Right ventricle myocardium inferior (tissue), 1 donor: ENCODE results near the gene SULF2. TPM values are rescaled to one million over a fixed set of nuclear protein-coding genes. Genes with fewer than 3 reads are reported as not detected.
A peak's percentile ranks its signal among the peaks of the same experiment; 100 is the strongest.

Experiments used
- ATAC-seq: fragments of 200-7000 bp; cut with Tn5 transposase; one replicate; pipeline ENCODE4 v1.9.1; 2020; ENCODE audit warnings: mild to moderate bottlenecking, moderate library complexity
- DNase-seq: peaks from one replicate; pipeline ENCODE4 v3.0.0; 2021; ENCODE audit errors: missing footprints
- intact Hi-C: fragments of 100-400 bp; cut with DNase I; formaldehyde crosslinking; loops from one replicate; pipeline ENCODE4 v1.11.0; 2022
- total RNA-seq: library from RNA; stranded (reverse); fragmentation: NEBNext Ultra II Directional; extraction: Animal tissue kit (Norgen Biotek cat#: 25700); gene quantifications from one replicate; pipeline ENCODE4 v1.2.1, GENCODE V29; 2021
- donor health status: DM: no; HTN: yes; CAD: no; lungs with severe emphysema.

The SULF2 gene
- total RNA-seq, 1 donor from 2014 or later = 29.5 TPM

DNA sequence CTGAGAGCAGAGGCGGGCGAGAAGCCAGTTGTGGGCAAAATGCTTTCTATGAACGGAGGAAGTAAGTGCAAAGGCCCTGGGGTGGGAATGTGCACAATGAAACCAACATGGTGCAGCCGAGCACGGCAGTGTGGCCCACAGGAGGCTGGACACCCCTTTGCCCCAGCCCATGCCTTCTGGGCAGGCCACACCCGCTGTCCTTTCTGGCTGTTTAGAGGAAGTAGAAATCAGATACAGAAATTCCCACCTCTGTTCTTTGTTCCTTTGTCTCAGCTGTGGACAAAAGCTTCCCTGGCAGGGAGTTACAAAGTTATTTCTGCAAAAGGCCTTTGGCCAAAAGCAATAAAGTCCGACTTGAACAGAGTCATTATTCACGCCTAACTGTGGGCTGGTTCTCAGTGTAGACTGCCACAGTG, 11.9 kb downstream of the SULF2 start:
- ATAC-seq (peak; percentile 45), DNase-seq (peak; percentile 84)
- intact Hi-C loops = no loop called here

DNA sequence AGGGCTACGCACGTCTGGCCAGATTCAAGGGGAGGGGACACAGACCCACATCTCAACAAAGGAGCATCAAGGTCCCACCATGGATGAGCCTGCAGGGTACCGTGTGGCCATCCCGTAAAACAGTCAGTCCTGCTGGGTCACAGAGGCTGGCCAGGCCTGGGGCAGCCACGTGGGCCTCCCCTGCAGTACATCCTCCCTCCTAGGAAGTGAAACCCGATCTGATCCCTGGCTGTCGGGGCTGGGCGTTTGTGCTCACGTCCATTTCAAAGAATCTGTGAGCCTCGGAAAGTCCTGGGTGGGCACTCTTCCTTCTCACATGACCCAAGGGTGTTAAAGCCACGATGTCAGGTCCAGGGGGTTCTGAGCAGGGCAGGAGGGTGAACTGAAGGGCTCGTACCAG, 14.3 kb downstream of the SULF2 start:
- ATAC-seq = no peak
- DNase-seq = no peak
- intact Hi-C loops = no loop called here

DNA sequence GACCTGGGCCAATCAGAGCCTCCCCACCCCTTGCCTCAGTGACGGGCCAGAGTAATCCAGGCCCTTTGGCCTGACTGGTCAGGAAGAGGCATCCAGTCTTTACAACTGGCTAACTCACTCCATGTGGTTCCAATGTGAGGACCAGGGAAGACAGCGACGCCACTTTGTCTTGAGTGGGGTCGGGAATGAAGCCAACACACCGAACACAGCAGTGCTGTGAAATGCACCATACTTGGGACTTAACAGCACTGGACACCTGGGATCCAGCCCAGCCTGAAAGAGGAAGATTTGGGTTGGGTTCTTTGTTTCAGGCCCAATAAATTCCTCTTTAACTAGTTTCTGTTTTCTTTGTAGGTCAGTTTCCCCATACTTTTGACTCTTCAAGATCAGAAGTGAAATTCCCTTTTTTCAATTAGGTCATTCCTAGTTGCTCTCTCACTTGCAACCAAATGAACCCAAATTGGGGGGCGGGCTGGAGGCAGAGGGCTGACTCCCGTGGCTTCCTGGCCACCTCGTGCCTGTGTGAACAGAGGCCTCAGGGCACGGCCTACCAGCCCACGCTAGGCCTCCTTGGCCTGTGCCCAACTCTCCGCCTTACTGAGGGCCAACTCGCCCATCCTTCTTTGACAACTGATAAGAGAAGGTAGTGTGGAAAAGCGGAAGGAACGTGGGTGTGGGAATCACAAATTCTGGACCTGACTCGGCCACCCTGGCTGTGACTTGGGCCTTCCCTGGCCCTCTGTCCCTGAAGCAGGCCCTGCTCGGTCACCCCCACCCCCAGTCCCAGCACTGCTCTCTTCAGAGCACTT, 17.1 kb downstream of the SULF2 start:
- intact Hi-C loops = no loop called here
- ATAC-seq (no peak), DNase-seq (no peak)

DNA sequence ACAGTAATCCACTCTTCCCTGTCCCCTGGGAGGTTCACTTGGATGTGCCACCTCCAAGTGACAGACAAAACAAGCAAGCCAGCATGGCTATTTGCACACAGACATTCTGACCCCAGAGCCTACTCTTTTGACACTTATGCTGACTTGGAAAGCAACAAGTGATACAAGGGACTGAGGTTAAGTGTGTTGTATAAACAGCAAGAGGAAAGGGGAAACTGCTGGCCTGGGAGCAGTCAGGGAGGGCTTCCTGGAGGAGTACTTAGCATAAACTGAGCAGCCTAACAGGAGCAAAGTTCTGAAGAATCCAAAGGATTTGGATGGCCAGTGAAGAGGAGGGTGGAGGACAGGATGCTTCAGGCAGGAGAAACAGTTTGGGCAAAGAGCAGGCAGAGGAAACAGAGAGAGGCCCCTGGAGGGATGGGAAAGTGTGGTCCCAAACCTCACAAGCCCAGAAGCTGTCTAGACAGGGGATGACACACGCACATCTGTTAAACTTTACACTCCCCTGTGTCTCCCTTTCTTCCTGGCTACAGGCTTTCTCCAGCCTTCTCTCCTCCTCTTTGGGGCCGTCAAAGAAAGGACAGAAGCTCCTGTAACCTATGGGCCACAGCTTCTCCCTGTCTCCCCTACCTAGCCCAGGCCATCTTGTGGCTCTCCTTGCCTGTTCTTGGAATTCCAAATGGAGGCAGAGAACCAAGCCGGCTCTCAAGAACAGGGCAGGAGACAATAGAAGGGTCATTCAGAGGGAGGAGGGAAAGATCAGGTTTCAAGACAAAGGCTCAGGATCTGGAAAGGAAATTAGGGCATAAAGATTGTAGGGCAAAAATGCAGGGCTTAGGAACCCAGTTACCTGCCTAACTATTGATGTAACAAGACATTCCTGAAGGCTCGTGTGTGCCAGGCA, 19.3 kb downstream of the SULF2 start:
- ATAC-seq = no peak
- intact Hi-C loops = no loop called here
- DNase-seq = no peak

DNA sequence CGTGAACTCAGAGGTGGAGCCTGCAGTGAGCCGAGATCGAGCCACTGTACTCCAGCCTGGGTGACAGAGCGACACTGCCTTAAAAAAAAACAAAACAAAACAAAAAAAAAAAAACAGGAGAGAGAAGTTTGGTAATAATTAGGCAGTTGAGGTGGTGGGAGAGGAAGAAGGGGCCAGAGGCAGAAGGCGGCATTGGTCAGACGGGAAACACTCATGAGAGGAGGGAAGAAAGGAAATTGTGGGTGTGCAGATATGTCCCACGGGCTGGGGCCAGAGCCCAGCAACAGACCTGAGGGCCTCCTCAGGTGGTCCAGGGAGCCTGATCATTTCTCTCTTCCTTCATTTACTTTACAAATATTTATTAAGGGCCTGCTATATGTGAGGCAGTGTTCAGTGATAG, 20.0 kb downstream of the SULF2 start:
- DNase-seq (no peak), ATAC-seq (no peak)
- intact Hi-C loops = no loop called here

DNA sequence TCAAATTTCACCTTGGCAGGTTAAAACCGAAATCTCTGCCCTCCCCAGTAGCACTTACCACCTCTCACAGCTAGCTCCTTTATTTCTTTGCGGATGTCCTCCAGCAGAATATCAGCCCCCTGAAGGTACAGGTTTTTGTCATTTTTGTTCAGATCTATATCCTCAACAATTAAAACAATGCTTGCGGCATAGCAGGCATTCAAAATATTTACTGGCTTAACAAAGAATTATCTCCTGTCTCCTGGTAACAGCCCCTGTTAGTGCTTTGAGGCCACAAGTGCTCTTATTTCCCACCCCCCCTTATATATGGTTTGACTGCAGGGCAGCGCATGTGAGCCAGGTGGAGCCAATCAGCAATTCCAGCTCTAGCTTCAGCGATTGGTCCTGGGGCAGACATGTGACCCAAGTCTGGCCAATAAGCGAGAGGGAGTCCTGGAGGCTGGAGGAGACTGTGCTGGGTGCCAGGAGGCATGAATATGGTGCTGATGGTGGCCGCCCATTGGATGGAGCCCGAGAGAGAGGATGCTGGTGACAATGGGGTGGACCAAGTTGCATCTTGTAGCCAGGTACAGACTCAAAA, 21.0 kb downstream of the SULF2 start:
- no peak for ATAC-seq
- intact Hi-C loops = no loop called here
- no peak for DNase-seq

DNA sequence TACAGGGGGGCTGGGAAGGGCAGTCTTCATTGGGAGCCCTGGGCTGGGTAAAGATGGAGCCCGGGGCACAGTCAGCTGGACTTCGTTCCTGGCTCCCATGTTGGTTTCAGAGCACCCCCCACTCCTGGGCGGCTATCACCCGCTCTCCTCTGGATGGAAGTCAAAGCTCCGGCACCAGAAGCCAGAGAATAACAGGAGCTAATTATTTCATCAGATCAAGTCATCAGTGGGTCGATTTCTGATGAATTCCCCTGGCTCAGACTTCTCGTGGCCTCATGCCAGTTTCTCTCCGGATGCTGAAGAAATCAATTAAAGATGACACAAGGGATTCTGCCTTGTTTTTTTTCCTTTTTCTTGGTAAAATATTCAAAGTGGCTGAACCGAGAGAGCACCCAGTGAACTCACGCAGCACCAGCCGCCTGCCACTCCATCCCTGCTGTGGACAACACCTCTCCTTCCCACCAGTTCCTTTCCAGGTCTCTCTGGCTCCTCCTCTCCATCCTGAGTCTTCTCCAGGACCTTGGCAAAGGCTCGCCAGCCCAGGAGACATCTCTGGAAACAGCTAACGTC, 22.5 kb downstream of the SULF2 start:
- DNase-seq = no peak
- intact Hi-C loops = no loop called here
- ATAC-seq = no peak

DNA sequence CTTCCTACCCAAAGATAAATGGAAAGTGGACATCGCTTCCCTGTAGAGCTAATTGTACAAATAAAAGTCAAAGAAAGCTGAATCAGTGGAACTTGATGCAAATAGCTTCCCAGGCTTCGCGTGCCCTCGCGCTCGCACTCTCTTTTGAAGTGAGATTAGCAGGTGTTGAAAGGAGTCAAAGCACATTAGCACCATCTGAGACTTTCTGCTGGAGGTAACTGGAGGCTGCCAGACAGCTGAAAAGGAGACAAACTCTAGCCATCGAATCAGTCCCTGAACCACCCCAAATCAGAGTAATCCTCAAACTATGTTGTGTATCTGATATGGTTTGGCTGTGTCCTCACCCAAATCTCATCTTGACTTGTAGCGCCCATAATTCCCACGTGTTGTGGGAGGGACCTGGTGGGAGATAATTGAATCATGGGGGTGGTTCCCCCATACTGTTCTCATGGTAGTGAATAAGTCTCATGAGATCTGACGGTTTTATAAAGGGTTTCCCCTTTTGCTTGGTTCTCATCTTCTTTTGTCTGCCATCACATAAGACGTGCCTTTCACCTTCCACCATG, 23.7 kb downstream of the SULF2 start:
- ATAC-seq = no peak
- intact Hi-C loops = no loop called here
- no peak for DNase-seq

DNA sequence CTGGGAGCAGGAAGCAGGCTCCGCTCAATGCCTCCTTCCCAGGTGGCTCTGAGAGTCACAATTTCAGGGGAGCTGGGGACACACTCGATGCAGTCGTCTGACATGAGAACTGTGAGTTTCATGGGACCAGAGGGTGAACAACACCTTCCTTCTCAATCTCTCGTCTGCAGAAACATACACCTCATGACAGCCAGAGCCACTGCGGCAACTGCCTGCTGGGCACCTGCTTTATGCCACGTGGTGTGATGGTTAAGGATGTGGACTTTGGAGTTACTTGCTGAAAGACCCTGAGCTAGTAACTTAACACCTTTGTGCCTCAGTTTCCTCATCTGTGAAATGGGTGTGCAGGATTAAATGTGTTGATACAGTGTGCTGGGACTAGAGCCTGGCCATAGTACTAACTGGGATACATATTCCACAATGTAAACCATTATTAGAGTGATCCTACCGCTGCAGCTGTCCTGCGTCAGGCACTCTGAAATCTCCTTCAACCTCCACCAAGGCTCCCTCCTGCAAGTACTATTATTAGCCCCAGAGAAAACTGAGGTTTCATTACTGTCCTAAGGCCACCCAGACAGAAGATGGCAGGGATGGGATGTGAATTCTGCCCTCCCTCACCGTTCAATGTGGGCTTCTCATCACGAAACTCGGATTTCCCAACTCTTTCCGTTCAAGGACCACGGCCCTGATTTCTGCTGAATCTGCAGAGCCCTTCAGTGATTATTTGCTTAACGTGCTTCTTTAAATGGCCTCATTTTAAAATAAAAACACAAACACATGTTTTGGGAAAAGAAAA, 24.4 kb downstream of the SULF2 start:
- no peak for DNase-seq
- no peak for ATAC-seq
- intact Hi-C loops = no loop called here

DNA sequence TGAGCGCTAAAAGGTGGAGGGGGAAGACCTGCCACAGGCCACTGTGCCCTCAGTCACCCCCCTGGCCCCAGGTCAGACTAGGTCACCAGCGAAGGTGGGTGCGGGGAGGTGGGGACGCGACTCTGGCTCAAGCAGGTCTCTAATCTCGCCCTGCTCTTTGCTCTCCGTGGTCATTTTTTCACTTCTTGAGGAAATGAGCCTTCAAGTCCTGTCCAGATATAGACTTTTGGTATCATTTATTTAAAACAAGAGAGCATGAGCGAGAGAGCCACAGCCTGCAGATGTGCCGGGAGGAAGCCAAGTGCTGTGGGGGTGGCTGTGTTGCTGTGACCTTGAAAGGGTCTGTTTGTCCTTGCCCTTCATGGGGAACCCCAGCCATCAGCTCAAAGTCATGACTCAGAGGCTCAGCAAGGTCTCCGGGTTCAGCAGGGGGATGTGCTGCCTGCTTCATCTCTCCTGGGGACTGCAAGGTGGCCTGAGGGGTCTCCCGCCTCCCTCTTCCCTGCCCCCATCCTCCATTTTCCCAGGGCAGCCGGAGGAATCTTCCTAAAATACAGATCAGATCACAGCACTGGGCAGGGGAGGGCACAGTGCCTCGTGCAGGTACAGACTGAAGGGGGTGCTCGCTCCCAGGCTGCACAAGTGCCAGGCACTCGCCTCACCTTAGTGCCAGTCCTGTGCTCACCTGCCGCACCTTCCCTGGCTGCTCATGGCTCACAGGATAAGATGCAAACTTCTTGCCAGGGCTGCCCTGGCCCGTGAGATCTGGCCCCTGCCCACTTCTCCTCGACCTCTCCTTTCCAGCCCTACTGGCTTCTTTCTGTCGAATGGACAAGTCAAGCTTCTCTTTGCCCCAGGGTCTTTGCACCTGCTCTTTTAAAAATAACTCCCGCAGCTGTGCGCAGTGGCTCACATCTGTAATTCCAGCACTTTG, 26.5 kb downstream of the SULF2 start:
- DNase-seq (no peak), ATAC-seq (no peak)
- intact Hi-C loops = no loop called here

DNA sequence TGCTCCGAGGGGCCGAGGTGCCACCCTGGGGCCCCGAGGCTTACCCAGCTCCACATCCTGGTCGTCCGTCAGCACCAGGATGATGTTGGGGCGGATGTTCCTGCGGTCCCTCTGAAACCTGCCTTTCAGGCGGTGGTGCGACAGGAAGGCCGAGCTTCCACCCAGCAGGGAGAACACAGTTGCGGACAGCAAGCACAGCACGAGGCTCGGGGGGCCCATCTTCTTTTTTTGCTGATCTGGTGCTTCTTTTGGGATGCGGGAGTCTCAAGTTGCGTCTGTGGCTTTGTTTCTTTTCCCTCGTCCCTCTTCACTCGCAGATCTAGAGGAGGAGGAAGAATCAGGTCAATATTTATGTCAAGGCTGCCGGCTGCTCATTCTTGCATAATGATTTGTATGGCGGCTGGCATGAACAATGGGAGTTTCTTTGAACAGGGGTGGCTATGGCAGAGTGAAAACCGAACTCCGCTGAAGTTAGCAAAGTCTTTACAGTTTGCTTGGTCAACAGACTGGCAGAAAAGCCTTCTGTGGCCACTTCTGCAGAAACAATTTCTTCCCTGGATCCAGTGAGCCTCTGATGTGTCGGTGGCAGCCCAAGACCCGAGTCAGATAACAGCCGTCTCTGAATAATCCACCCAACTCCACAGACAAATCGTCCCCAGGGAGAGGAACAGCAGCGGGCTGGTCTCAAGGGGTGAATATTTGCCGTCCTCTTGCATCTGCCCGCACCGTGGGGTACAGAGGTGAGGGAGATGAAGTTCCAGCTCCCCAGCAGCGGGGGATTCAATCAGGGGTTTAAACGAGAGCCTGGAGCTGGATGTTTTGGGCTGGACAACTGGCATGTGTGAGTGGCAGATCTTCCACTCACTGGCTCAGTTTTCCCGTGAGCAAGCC, 27.9 kb downstream of the SULF2 start:
- intact Hi-C loops = no loop called here
- DNase-seq (no peak), ATAC-seq (no peak)

DNA sequence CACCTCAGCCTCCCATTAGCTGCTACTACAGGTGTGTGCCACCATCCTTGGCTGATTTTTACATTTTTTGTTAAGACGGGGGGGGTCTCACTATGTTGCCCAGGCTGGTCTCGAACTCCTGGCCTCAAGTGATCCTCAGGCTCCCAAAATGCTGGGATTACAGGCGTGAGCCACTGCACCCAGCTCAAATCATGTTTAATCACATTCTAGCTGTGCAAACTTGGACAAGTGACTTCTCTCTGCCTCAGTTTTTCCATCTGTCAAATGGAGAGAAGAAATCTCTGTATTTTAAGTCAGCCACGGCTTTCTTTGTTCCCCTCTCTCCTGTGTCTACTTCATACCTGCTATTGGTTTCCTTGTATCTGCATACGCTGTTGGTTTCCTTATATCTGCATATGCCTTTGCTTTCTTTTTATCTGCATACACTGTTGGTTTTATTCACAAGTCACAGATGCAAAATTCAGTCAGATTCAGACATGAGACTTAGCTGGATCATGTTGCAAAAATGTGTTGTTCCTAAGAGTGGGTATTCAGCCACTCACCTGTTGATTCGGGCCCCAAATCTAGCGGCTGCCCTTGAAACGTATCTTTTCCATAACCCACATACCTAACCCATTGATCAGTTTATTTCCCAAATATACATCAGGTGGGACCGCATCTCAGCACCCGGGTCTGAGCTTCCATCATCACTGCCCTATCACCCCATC, 30.2 kb downstream of the SULF2 start:
- ATAC-seq (no peak), DNase-seq (no peak)
- intact Hi-C loops = no loop called here

DNA sequence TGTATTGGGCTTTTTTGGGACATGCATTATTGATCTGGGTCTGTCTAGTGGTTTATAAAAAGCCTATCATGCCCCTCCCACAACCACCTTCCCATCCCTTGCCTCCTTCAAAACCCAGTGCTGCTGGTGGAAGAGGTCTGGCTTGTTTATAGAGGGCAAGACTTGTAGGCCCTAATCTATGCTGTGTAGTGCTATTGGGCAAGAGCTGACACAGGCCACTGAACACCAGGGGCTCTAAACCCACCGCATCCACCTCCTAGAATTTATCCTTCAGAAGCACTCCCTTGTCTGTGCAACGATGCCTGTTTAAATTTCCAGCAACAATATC, 30.9 kb downstream of the SULF2 start:
- DNase-seq = no peak
- no peak for ATAC-seq
- intact Hi-C loops = no loop called here

DNA sequence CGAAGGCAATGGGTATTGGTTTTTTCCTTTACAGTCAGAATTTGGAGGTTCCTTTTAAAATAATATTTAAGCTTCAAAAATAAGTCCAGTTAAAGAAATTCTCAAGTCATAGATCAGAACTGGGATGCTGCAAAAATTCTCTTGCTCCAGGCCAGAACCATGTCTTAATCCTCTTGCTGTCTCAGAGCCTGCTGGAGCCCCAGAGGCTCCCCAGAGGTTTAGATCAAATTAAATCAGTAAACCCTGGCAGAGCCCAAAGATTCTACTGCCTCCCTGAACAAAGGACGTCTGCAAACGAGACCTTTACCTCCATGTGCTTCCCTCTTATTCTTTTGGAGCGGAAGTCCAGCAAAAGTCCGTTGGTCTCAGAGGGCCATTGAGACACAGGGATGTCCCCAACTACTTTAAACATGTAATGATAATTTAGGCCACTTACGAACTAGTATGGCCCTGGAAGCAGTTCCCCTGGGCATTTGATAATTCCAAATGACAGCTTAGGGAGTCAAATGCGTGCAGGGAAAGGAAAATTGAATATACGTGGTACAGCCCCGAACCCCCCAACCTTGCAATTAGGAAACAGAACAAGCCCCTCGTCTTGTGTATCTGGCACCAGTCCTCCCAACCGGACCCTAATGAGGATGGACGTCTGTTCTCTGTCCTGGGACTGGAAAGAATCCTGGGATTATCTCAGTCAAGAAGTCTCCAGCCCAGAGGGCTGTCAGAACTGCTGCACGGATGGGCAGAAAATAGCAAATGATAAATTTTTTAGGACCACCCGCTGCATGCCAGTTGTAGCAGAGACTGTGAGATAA, 31.5 kb downstream of the SULF2 start:
- ATAC-seq (no peak), DNase-seq (no peak)
- intact Hi-C loops = no loop called here

DNA sequence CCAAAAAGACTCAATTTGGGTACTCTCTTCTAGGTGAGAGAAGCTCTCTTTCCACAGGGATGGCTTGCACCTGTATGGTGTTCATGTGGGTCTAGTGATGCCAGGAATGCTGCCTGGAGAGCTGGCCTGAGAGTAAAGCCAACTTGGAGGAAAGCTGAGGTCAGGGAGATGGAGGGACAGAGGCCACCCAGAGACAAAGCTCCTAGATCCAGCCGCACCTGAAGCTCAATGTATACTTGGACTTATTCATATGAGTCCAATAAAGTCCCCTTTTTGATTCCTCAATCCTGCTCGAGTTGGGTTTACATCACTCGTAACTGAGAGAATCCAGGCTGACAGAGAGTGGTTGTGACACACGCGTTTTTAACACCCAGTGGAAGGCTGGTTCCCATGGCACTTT, 33.8 kb downstream of the SULF2 start:
- DNase-seq = no peak
- intact Hi-C loops = no loop called here
- ATAC-seq = no peak
